ENCODE measurements around the gene ASTN2.

DNA sequence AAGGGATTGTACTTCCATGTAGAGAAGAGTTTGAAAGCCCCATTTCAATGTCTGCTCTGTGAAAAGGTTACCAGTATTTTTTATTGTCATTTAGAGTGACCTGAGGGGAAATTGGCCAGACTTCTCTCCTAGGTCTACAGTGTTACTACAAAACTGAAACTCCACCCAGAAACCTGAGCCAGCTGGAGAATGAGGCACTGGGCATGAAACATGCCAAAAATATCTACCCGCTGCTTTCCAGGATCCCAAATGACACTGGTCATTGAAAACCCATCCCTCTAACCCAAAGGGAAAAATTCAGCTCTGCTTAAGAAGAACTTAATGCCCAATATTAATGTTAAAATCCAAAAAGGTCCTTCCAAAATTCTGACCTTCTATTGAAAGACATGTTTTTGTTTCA lies 826.9 kb downstream of the ASTN2 start:
- TF ChIP-seq, protein P1, sequence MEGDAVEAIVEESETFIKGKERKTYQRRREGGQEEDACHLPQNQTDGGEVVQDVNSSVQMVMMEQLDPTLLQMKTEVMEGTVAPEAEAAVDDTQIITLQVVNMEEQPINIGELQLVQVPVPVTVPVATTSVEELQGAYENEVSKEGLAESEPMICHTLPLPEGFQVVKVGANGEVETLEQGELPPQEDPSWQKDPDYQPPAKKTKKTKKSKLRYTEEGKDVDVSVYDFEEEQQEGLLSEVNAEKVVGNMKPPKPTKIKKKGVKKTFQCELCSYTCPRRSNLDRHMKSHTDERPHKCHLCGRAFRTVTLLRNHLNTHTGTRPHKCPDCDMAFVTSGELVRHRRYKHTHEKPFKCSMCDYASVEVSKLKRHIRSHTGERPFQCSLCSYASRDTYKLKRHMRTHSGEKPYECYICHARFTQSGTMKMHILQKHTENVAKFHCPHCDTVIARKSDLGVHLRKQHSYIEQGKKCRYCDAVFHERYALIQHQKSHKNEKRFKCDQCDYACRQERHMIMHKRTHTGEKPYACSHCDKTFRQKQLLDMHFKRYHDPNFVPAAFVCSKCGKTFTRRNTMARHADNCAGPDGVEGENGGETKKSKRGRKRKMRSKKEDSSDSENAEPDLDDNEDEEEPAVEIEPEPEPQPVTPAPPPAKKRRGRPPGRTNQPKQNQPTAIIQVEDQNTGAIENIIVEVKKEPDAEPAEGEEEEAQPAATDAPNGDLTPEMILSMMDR (IDR thresholded peaks at IDR 0.05; ENCODE audit: low read length) = no peak
- no peak for TF ChIP-seq EZH2phosphoT487 (IDR thresholded peaks at IDR 0.05; ENCODE audit: low read length)

Data from MM.1S (cell line).